ENCODE data around the gene ANKRD6.

The ANKRD6 gene

GRCh38 chr6:89530982-89531381 lies 98.0 kb downstream of the ANKRD6 start:
- CTCF ChIA-PET, result no interaction called here
- no peak for DNase-seq (ENCODE audit: extremely low spot score)
- POLR2A ChIA-PET, result interaction anchor here (0.9 kb wide), 1 partner anchor 46 kb away, joined by 3 read pairs; no protein-coding TSS in a partner anchor
- TF ChIP-seq HDGF (IDR thresholded peaks at IDR 0.05; ENCODE audit: borderline replicate concordance), result no peak

GRCh38 chr6:89536231-89536630 lies 103.3 kb downstream of the ANKRD6 start:
- TF ChIP-seq L3MBTL2 (conservative IDR thresholded peaks at IDR 0.05) (no peak), NFRKB (IDR thresholded peaks at IDR 0.05) (no peak), ARNT (IDR thresholded peaks at IDR 0.05) (no peak), CTBP1 (IDR thresholded peaks at IDR 0.05; ENCODE audit: borderline replicate concordance) (no peak), SP1 (IDR thresholded peaks at IDR 0.05) (no peak), LEF1 (IDR thresholded peaks at IDR 0.05; ENCODE audit: borderline replicate concordance) (no peak), ELF4 (IDR thresholded peaks at IDR 0.05) (no peak), ZNF384 (IDR thresholded peaks at IDR 0.05) (no peak), HDGF (IDR thresholded peaks at IDR 0.05; ENCODE audit: borderline replicate concordance) (no peak)
- TF ChIP-seq, protein P1, sequence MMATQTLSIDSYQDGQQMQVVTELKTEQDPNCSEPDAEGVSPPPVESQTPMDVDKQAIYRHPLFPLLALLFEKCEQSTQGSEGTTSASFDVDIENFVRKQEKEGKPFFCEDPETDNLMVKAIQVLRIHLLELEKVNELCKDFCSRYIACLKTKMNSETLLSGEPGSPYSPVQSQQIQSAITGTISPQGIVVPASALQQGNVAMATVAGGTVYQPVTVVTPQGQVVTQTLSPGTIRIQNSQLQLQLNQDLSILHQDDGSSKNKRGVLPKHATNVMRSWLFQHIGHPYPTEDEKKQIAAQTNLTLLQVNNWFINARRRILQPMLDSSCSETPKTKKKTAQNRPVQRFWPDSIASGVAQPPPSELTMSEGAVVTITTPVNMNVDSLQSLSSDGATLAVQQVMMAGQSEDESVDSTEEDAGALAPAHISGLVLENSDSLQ (IDR thresholded peaks at IDR 0.05), result no peak

DNA sequence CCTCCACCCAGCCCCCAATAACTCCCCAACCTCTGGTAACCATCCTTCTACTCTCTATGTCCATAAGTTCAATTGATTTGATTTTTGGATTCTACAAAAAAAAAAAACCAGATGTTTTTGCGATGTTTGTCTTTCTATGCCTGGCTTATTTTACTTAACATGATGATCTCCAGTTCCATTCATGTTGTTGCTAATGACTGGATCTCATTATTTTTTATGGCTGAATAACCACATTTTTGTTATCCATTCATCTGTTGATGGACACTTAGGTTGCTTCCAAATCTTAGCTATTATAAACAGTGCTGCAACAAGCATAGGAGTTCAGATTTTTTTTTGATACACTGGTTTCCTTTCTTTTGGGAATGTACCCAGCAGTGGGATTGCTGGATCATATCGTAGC lies 106.8 kb downstream of the ANKRD6 start:
- DNase-seq (ENCODE audit: extremely low spot score), result no peak
- no peak for TF ChIP-seq ELF4 (IDR thresholded peaks at IDR 0.05)
- TF ChIP-seq ARNT (IDR thresholded peaks at IDR 0.05), result no peak
- TF ChIP-seq, protein P1 (IDR thresholded peaks at IDR 0.05), result no peak
- no peak for TF ChIP-seq HDGF (IDR thresholded peaks at IDR 0.05; ENCODE audit: borderline replicate concordance)
- TF ChIP-seq ZNF384 (IDR thresholded peaks at IDR 0.05), result no peak
- TF ChIP-seq TARDBP (IDR thresholded peaks at IDR 0.05), result no peak
- no peak for TF ChIP-seq BHLHE40 (IDR thresholded peaks at IDR 0.05; ENCODE audit: borderline replicate concordance)
- no peak for TF ChIP-seq SUZ12 (IDR thresholded peaks at IDR 0.05)
- no peak for TF ChIP-seq SP1 (IDR thresholded peaks at IDR 0.05)
- no peak for TF ChIP-seq CTBP1 (IDR thresholded peaks at IDR 0.05; ENCODE audit: borderline replicate concordance)
- TF ChIP-seq FOXK2 (IDR thresholded peaks at IDR 0.05), result no peak
- TF ChIP-seq FOXA1 (IDR thresholded peaks at IDR 0.05), result no peak
- no peak for TF ChIP-seq LEF1 (IDR thresholded peaks at IDR 0.05; ENCODE audit: borderline replicate concordance)
- CTCF ChIA-PET, result interaction anchor here (0.7 kb wide), 1 partner anchor 269 kb away, joined by 6 read pairs; no protein-coding TSS in a partner anchor
- POLR2A ChIA-PET, result no interaction called here

More at GRCh38 chr6:89536231-89536630, 103.3 kb downstream of the ANKRD6 start:
- CTCF ChIA-PET, result no interaction called here
- POLR2A ChIA-PET, result no interaction called here
- no peak for DNase-seq (ENCODE audit: extremely low spot score)

GRCh38 chr6:89542081-89542857 lies 109.3 kb downstream of the ANKRD6 start:
- DNase-seq (ENCODE audit: extremely low spot score), result no peak
- TF ChIP-seq ZNF384 (IDR thresholded peaks at IDR 0.05) (no peak), ELF4 (IDR thresholded peaks at IDR 0.05) (no peak), L3MBTL2 (conservative IDR thresholded peaks at IDR 0.05) (no peak), NFRKB (IDR thresholded peaks at IDR 0.05) (no peak), LEF1 (IDR thresholded peaks at IDR 0.05; ENCODE audit: borderline replicate concordance) (no peak), SUZ12 (IDR thresholded peaks at IDR 0.05) (no peak), HDGF (IDR thresholded peaks at IDR 0.05; ENCODE audit: borderline replicate concordance) (no peak), FOXK2 (IDR thresholded peaks at IDR 0.05) (no peak), TARDBP (IDR thresholded peaks at IDR 0.05) (no peak), BHLHE40 (IDR thresholded peaks at IDR 0.05; ENCODE audit: borderline replicate concordance) (no peak), ARNT (IDR thresholded peaks at IDR 0.05) (no peak), FOXM1 (IDR thresholded peaks at IDR 0.05; ENCODE audit: borderline replicate concordance) (no peak), CTBP1 (IDR thresholded peaks at IDR 0.05; ENCODE audit: borderline replicate concordance) (no peak), SP1 (IDR thresholded peaks at IDR 0.05) (no peak), FOXA1 (IDR thresholded peaks at IDR 0.05) (no peak)
- TF ChIP-seq, protein P1 (IDR thresholded peaks at IDR 0.05), result no peak
- POLR2A ChIA-PET, result no interaction called here
- CTCF ChIA-PET, result no interaction called here

DNA sequence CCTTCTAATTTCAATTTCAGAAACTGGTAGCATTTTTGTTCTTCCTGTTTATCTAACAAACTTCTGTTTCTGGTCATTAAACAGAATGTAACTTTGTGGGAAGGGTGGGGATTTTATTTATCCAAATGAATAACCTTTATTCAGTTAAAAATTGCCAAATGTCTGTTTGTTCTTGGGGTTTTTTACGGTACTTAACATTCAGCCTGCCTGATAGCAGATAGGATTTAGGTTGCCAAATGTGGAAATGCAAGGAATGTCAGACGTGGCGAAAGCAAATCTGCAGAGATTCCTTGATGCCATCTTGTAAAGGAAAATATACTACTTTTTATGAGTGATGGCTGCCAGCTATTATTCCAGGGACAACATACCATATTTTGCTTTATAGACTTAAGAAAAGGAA lies 109.9 kb downstream of the ANKRD6 start:
- ChIA-PET POLR2A (no interaction called here), CTCF (no interaction called here)

More for the DNA sequence above, 109.9 kb downstream of the ANKRD6 start:
- no peak for TF ChIP-seq ARNT (IDR thresholded peaks at IDR 0.05)
- TF ChIP-seq, protein P1 (IDR thresholded peaks at IDR 0.05), result no peak
- no peak for TF ChIP-seq SUZ12 (IDR thresholded peaks at IDR 0.05)
- TF ChIP-seq ZNF384 (IDR thresholded peaks at IDR 0.05), result no peak
- TF ChIP-seq L3MBTL2 (conservative IDR thresholded peaks at IDR 0.05), result no peak
- TF ChIP-seq HDGF (IDR thresholded peaks at IDR 0.05; ENCODE audit: borderline replicate concordance), result no peak
- TF ChIP-seq FOXM1 (IDR thresholded peaks at IDR 0.05; ENCODE audit: borderline replicate concordance), result no peak
- no peak for TF ChIP-seq TARDBP (IDR thresholded peaks at IDR 0.05)
- TF ChIP-seq NFRKB (IDR thresholded peaks at IDR 0.05), result no peak
- TF ChIP-seq BHLHE40 (IDR thresholded peaks at IDR 0.05; ENCODE audit: borderline replicate concordance), result no peak
- no peak for TF ChIP-seq ELF4 (IDR thresholded peaks at IDR 0.05)
- no peak for TF ChIP-seq FOXK2 (IDR thresholded peaks at IDR 0.05)
- TF ChIP-seq FOXA1 (IDR thresholded peaks at IDR 0.05), result no peak
- TF ChIP-seq LEF1 (IDR thresholded peaks at IDR 0.05; ENCODE audit: borderline replicate concordance), result no peak
- no peak for TF ChIP-seq CTBP1 (IDR thresholded peaks at IDR 0.05; ENCODE audit: borderline replicate concordance)
- no peak for TF ChIP-seq SP1 (IDR thresholded peaks at IDR 0.05)
- DNase-seq (ENCODE audit: extremely low spot score), result no peak
